ENCODE results near the gene MMD. TPM values are rescaled to one million over a fixed set of nuclear protein-coding genes. Genes with fewer than 3 reads are reported as not detected.

Gene MMD
- total and polyA plus RNA-seq, 9 of the 15 experiments (the other 6 are each of a cell fraction or from before 2014, with no cell fraction given), result 3.1 to 18.9 (median 10.7) TPM

DNA sequence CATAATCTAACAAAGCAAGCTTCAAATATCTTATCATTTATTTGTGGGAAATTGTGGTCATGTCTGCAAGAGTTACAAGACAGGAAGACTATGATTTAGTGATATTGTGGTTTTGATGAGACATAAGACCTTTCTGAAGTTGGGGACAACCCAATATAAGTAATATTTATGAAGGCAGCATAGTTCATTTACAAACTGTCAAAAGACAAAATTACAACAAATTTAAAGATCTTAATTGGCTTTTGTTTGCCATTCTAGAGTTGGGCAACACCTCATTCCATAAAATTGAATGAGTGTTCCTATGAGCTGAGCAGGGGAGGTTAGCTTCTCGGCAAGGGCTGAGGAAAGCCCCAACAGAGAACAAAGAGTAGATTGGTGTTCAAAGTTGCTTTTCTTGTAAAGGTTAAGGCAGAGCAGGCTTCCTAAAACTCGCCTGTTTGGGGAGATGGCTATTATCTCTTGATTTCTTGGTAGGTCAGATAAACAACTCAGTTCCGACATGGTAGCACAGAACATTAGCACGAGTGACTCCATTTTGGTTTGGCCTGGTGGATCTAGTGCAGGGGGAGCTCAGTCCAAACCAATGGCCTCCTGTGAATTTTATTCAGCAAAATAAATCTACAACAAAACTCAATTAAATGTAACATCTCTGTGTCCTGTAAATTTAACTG is 10.9 kb upstream of the MMD start (continued):
- TF ChIP-seq MAZ (CRISPR knock-in tag; conservative IDR thresholded peaks at IDR 0.05 in 1 of 2, IDR thresholded peaks at IDR 0.05 in 1 of 2) (peak in 1 of 2 experiments; percentile 36; a peak in 1 of 4 replicates), ILK (tag; IDR thresholded peaks at IDR 0.05; ENCODE audit: borderline replicate concordance, low read depth) (peak; percentile 62; the same call in 1 of the 2 replicates), E2F4 (CRISPR knock-in tag; IDR thresholded peaks at IDR 0.05; ENCODE audit: low read depth) (no peak), SLC30A9 (CRISPR knock-in tag; IDR thresholded peaks at IDR 0.05) (no peak), IFI16 (CRISPR knock-in tag; IDR thresholded peaks at IDR 0.05) (no peak), JUND (IDR thresholded peaks at IDR 0.05; ENCODE audit: borderline replicate concordance, low read depth, low read length) (no peak), JUND (tag; IDR thresholded peaks at IDR 0.05; ENCODE audit: borderline replicate concordance, low read depth, low read length) (peak; percentile 14; the same call in 1 of the 3 replicates), TCFL5 (CRISPR knock-in tag; conservative IDR thresholded peaks at IDR 0.05) (peak; percentile 74; the same call in 1 of the 2 replicates), CHD2 (IDR thresholded peaks at IDR 0.05; ENCODE audit: low read depth, low read length) (no peak), E2F6 (IDR thresholded peaks at IDR 0.05; ENCODE audit: borderline replicate concordance in 1 of 2, extremely low read depth in 1 of 2, insufficient read depth in 1 of 2, insufficient read length in 1 of 2, low read depth in 1 of 2, low read length in 1 of 2, poor library complexity in 1 of 2, severe bottlenecking in 1 of 2) (no peak), TGIF2 (CRISPR knock-in tag; IDR thresholded peaks at IDR 0.05) (no peak), HDAC8 (tag; IDR thresholded peaks at IDR 0.05) (peak; percentile 82), ZNF347 (CRISPR knock-in tag; IDR thresholded peaks at IDR 0.05; ENCODE audit: low read depth) (no peak), PHF21A (IDR thresholded peaks at IDR 0.05; ENCODE audit: borderline replicate concordance, low read depth) (no peak), SPI1 (IDR thresholded peaks at IDR 0.05; ENCODE audit: borderline replicate concordance, low read depth, low read length) (no peak), ZBTB11 (CRISPR knock-in tag; IDR thresholded peaks at IDR 0.05) (0 out of 6 replicates have a peak, but pooled peaks of 1 of the 3 experiments have one; percentile 37), TEAD2 (tag; IDR thresholded peaks at IDR 0.05) (peak; percentile 77; the same call in 1 of the 2 replicates), DDX20 (tag; IDR thresholded peaks at IDR 0.05; ENCODE audit: low read depth) (peak; percentile 89), ZNF197 (CRISPR knock-in tag; IDR thresholded peaks at IDR 0.05; ENCODE audit: low read depth) (peak; percentile 79), SAFB (IDR thresholded peaks at IDR 0.05; ENCODE audit: borderline replicate concordance, low read depth, low read length) (no peak), ERF (CRISPR knock-in tag; IDR thresholded peaks at IDR 0.05) (peak; percentile 80; the same call in 1 of the 2 replicates)

Measured in K562 (cell line).